Central memory CD8-positive, alpha-beta T cell (primary cell): ENCODE measurements around the gene PADI4.

Experiments used
- ATAC-seq: fragments of 150-1000 bp; cut with Tn5 transposase; replicated peaks from 2 replicates; pipeline ENCODE4 v1.10.0; 2022; ENCODE audit warnings: mild to moderate bottlenecking, moderate FRiP score, moderate number of reproducible peaks; ENCODE audit not compliant: poor library complexity, severe bottlenecking; ENCODE audit errors: extremely low read depth
- DNase-seq, 2 donors: peaks; one replicate each; pipeline ENCODE4 v3.0.0; 2021; ENCODE audit warnings: low spot score in 2 of 2
- H3K27ac Mint-ChIP-seq: one replicate; pipeline ENCODE4 v1.8.0; 2022; ENCODE audit warnings: low read depth, mild to moderate bottlenecking, moderate library complexity, mixed read lengths
- H3K27me3 Mint-ChIP-seq: one replicate; pipeline ENCODE4 v1.8.0; 2022; ENCODE audit warnings: mixed read lengths
- H3K36me3 Mint-ChIP-seq: one replicate; pipeline ENCODE4 v1.8.0; 2022; ENCODE audit warnings: mild to moderate bottlenecking, moderate library complexity, mixed read lengths; ENCODE audit not compliant: insufficient read depth
- H3K4me1 Mint-ChIP-seq: one replicate; pipeline ENCODE4 v1.8.0; 2022; ENCODE audit warnings: mixed read lengths
- H3K4me3 Mint-ChIP-seq: one replicate; pipeline ENCODE4 v1.8.0; 2022; ENCODE audit warnings: mild to moderate bottlenecking, moderate library complexity, mixed read lengths
- H3K9me3 Mint-ChIP-seq: one replicate; pipeline ENCODE4 v1.8.0; 2022; ENCODE audit warnings: mixed read lengths

Gene PADI4

GRCh38 chr1:17273096-17273495 is 34.9 kb upstream of the PADI4 start:
- Mint-ChIP-seq H3K4me3 (no peak overlapping the region), H3K36me3 (no peaks in the 10 kb centered on the region), H3K27me3 (peaks cover 22% of the 10 kb centered on the region), H3K9me3 (no peaks in the 10 kb centered on the region), H3K4me1 (no peaks in the 10 kb centered on the region), H3K27ac (no peak overlapping the region)
- no peak for DNase-seq
- no peak for ATAC-seq

- no peaks in the 10 kb centered on the region for H3K4me1 Mint-ChIP-seq
- DNase-seq: no peak
- H3K36me3 Mint-ChIP-seq: no peaks in the 10 kb centered on the region
Observed at GRCh38 chr1:17274186-17275170, 33.5 kb upstream of the PADI4 start.

GRCh38 chr1:17276568-17276967 is 31.4 kb upstream of the PADI4 start:
- ATAC-seq (no peak), DNase-seq (no peak)
- Mint-ChIP-seq H3K4me3 (no peak overlapping the region), H3K27ac (no peak overlapping the region), H3K36me3 (no peaks in the 10 kb centered on the region), H3K4me1 (no peaks in the 10 kb centered on the region), H3K9me3 (no peaks in the 10 kb centered on the region), H3K27me3 (peaks cover 43% of the 10 kb centered on the region)

More at GRCh38 chr1:17274186-17275170, 33.5 kb upstream of the PADI4 start:
- Mint-ChIP-seq H3K27ac (no peak overlapping the region), H3K9me3 (no peaks in the 10 kb centered on the region), H3K27me3 (peaks cover 34% of the 10 kb centered on the region), H3K4me3 (no peak overlapping the region)
- ATAC-seq: no peak

- DNase-seq (no peak), ATAC-seq (no peak)
- H3K27ac Mint-ChIP-seq: no peak overlapping the region
- H3K27me3 Mint-ChIP-seq: peaks cover 52% of the 10 kb centered on the region
- no peaks in the 10 kb centered on the region for H3K4me1 Mint-ChIP-seq
- H3K36me3 Mint-ChIP-seq: no peaks in the 10 kb centered on the region
- no peak overlapping the region for H3K4me3 Mint-ChIP-seq
- H3K9me3 Mint-ChIP-seq: no peaks in the 10 kb centered on the region
Observed at GRCh38 chr1:17277511-17278159, 30.4 kb upstream of the PADI4 start.

- H3K27ac Mint-ChIP-seq: no peak overlapping the region
- DNase-seq (no peak), ATAC-seq (no peak)
- peaks cover 56% of the 10 kb centered on the region for H3K27me3 Mint-ChIP-seq
- no peaks in the 10 kb centered on the region for H3K36me3 Mint-ChIP-seq
- H3K4me1 Mint-ChIP-seq: no peaks in the 10 kb centered on the region
- no peaks in the 10 kb centered on the region for H3K9me3 Mint-ChIP-seq
- H3K4me3 Mint-ChIP-seq: no peak overlapping the region
Observed at GRCh38 chr1:17278996-17279830, 28.8 kb upstream of the PADI4 start.

- peaks cover 56% of the 10 kb centered on the region for H3K27me3 Mint-ChIP-seq
Observed at GRCh38 chr1:17280436-17280835, 27.6 kb upstream of the PADI4 start.

GRCh38 chr1:17280894-17281293 is 27.1 kb upstream of the PADI4 start:
- H3K27ac Mint-ChIP-seq: no peak overlapping the region
- no peaks in the 10 kb centered on the region for H3K4me1 Mint-ChIP-seq
- H3K9me3 Mint-ChIP-seq: no peaks in the 10 kb centered on the region
- H3K27me3 Mint-ChIP-seq: peaks cover 60% of the 10 kb centered on the region
- no peak for ATAC-seq
- no peak overlapping the region for H3K4me3 Mint-ChIP-seq
- DNase-seq: no peak
- H3K36me3 Mint-ChIP-seq: no peaks in the 10 kb centered on the region

More at GRCh38 chr1:17280436-17280835, 27.6 kb upstream of the PADI4 start:
- Mint-ChIP-seq H3K4me1 (no peaks in the 10 kb centered on the region), H3K9me3 (no peaks in the 10 kb centered on the region), H3K4me3 (no peak overlapping the region), H3K36me3 (no peaks in the 10 kb centered on the region), H3K27ac (no peak overlapping the region)
- ATAC-seq (no peak), DNase-seq (no peak)

- peaks cover 69% of the 10 kb centered on the region for H3K27me3 Mint-ChIP-seq
- no peak for DNase-seq
- H3K4me1 Mint-ChIP-seq: no peaks in the 10 kb centered on the region
- no peak overlapping the region for H3K4me3 Mint-ChIP-seq
- no peak for ATAC-seq
- H3K9me3 Mint-ChIP-seq: no peaks in the 10 kb centered on the region
- no peaks in the 10 kb centered on the region for H3K36me3 Mint-ChIP-seq
- H3K27ac Mint-ChIP-seq: no peak overlapping the region
Observed at GRCh38 chr1:17281775-17282181, 26.2 kb upstream of the PADI4 start.

- Mint-ChIP-seq H3K27ac (no peak overlapping the region), H3K36me3 (no peaks in the 10 kb centered on the region), H3K27me3 (peaks cover 69% of the 10 kb centered on the region), H3K9me3 (no peaks in the 10 kb centered on the region), H3K4me1 (no peaks in the 10 kb centered on the region), H3K4me3 (no peak overlapping the region)
- ATAC-seq: no peak
- DNase-seq: no peak
Observed at GRCh38 chr1:17282836-17283235, 25.2 kb upstream of the PADI4 start.

GRCh38 chr1:17286646-17287045 is 21.4 kb upstream of the PADI4 start:
- DNase-seq (no peak), ATAC-seq (no peak)
- Mint-ChIP-seq H3K27me3 (peaks cover 57% of the 10 kb centered on the region), H3K4me1 (no peaks in the 10 kb centered on the region), H3K9me3 (no peaks in the 10 kb centered on the region), H3K4me3 (no peak overlapping the region), H3K27ac (no peak overlapping the region), H3K36me3 (no peaks in the 10 kb centered on the region)

- Mint-ChIP-seq H3K27me3 (peaks cover 52% of the 10 kb centered on the region), H3K4me1 (no peaks in the 10 kb centered on the region), H3K36me3 (no peaks in the 10 kb centered on the region), H3K27ac (no peak overlapping the region), H3K9me3 (no peaks in the 10 kb centered on the region), H3K4me3 (no peak overlapping the region)
- ATAC-seq (no peak), DNase-seq (no peak)
Observed at GRCh38 chr1:17287130-17287776, 20.7 kb upstream of the PADI4 start.

- DNase-seq (no peak), ATAC-seq (no peak)
- no peaks in the 10 kb centered on the region for H3K9me3 Mint-ChIP-seq
- H3K27me3 Mint-ChIP-seq: peaks cover 47% of the 10 kb centered on the region
- H3K27ac Mint-ChIP-seq: no peak overlapping the region
- H3K4me3 Mint-ChIP-seq: no peak overlapping the region
- no peaks in the 10 kb centered on the region for H3K36me3 Mint-ChIP-seq
- H3K4me1 Mint-ChIP-seq: no peaks in the 10 kb centered on the region
Observed at GRCh38 chr1:17289721-17290120, 18.3 kb upstream of the PADI4 start.
